GM15510 (cell line): ENCODE results near the gene LEMD2.

ENCODE experiments used
- POLR2A ChIP-seq: IDR thresholded peaks from 3 replicates; pipeline ENCODE4 v1.6.1; 2011; ENCODE audit warnings: borderline replicate concordance; ENCODE audit not compliant: insufficient read length; ENCODE audit errors: extremely low read depth

LEMD2 gene

GRCh38 chr6:33823806-33824205 lies 34.9 kb upstream of the LEMD2 start:
- TF ChIP-seq POLR2A: no peak

- TF ChIP-seq POLR2A: no peak
These were observed 33.9 kb upstream of the LEMD2 start for GRCh38 chr6:33822575-33823395.

GRCh38 chr6:33820784-33821520 lies 32.0 kb upstream of the LEMD2 start:
- no peak for TF ChIP-seq POLR2A

- TF ChIP-seq POLR2A: no peak
These were observed 31.3 kb upstream of the LEMD2 start for GRCh38 chr6:33820243-33820642.

- no peak for TF ChIP-seq POLR2A
These were observed 30.1 kb upstream of the LEMD2 start for GRCh38 chr6:33819021-33819420.

GRCh38 chr6:33818293-33818692 lies 29.4 kb upstream of the LEMD2 start:
- TF ChIP-seq POLR2A: no peak

GRCh38 chr6:33817489-33817888 lies 28.6 kb upstream of the LEMD2 start:
- no peak for TF ChIP-seq POLR2A

GRCh38 chr6:33816911-33817310 lies 28.0 kb upstream of the LEMD2 start:
- TF ChIP-seq POLR2A: no peak

GRCh38 chr6:33815854-33816253 lies 26.9 kb upstream of the LEMD2 start:
- no peak for TF ChIP-seq POLR2A

GRCh38 chr6:33813990-33814985 lies 25.4 kb upstream of the LEMD2 start:
- TF ChIP-seq POLR2A: no peak

GRCh38 chr6:33813246-33813904 lies 24.4 kb upstream of the LEMD2 start:
- TF ChIP-seq POLR2A: no peak

GRCh38 chr6:33812669-33813068 lies 23.7 kb upstream of the LEMD2 start:
- no peak for TF ChIP-seq POLR2A

GRCh38 chr6:33809594-33809993 lies 20.7 kb upstream of the LEMD2 start:
- TF ChIP-seq POLR2A: no peak

- no peak for TF ChIP-seq POLR2A
These were observed 19.8 kb upstream of the LEMD2 start for GRCh38 chr6:33808641-33809180.
